Nephron progenitor cell (in vitro differentiated cells): ENCODE measurements around the gene FOXD3.

Experiments used
- DNase-seq: peaks from one replicate; pipeline ENCODE4 v3.0.0; 2021
- H3K27ac Mint-ChIP-seq: 2 replicates; pipeline ENCODE4 v1.8.0; 2021; ENCODE audit warnings: mild to moderate bottlenecking, moderate library complexity, mixed read lengths
- H3K27me3 Mint-ChIP-seq: 2 replicates; pipeline ENCODE4 v1.8.0; 2021; ENCODE audit warnings: mild to moderate bottlenecking, low read depth, mixed read lengths; ENCODE audit not compliant: poor library complexity
- H3K36me3 Mint-ChIP-seq: 2 replicates; pipeline ENCODE4 v1.8.0; 2021; ENCODE audit warnings: low read depth, mixed read lengths
- H3K4me1 Mint-ChIP-seq: 2 replicates; pipeline ENCODE4 v1.8.0; 2021; ENCODE audit warnings: mixed read lengths
- H3K4me3 Mint-ChIP-seq: 2 replicates; pipeline ENCODE4 v1.8.0; 2021; ENCODE audit warnings: mild to moderate bottlenecking, moderate library complexity, mixed read lengths
- H3K9me3 Mint-ChIP-seq: 2 replicates; pipeline ENCODE4 v1.8.0; 2021; ENCODE audit warnings: mild to moderate bottlenecking, moderate library complexity, mixed read lengths
- CTCF ChIP-seq: fragments of 200-600 bp; sonication (generic); IDR thresholded peaks from 2 replicates; pipeline ENCODE4 v1.5.0; 2021; ENCODE audit warnings: antibody characterized with exemption

Gene FOXD3

GRCh38 chr1:63326473-63327380 is 4.4 kb downstream of the FOXD3 start:
- H3K27ac Mint-ChIP-seq, result no peak overlapping the region

GRCh38 chr1:63327417-63328054 is 5.2 kb downstream of the FOXD3 start:
- peak; percentile 81 for TF ChIP-seq CTCF
- peaks cover 3% of the 10 kb centered on the region for H3K9me3 Mint-ChIP-seq
- peak; percentile 85 for DNase-seq
- H3K4me3 Mint-ChIP-seq, result peak overlapping the region; percentile 47
- peaks cover 18% of the 10 kb centered on the region for H3K4me1 Mint-ChIP-seq
- no peaks in the 10 kb centered on the region for H3K36me3 Mint-ChIP-seq
- peaks cover 95% of the 10 kb centered on the region for H3K27me3 Mint-ChIP-seq
- no peak overlapping the region for H3K27ac Mint-ChIP-seq

More at GRCh38 chr1:63326473-63327380, 4.4 kb downstream of the FOXD3 start:
- Mint-ChIP-seq H3K4me1 (peaks cover 20% of the 10 kb centered on the region), H3K36me3 (no peaks in the 10 kb centered on the region), H3K9me3 (peaks cover 3% of the 10 kb centered on the region), H3K4me3 (peak overlapping the region; percentile 47), H3K27me3 (peaks cover 95% of the 10 kb centered on the region)
- no peak for TF ChIP-seq CTCF
- peak; percentile 53 for DNase-seq

- Mint-ChIP-seq H3K4me1 (peaks cover 18% of the 10 kb centered on the region), H3K9me3 (peaks cover 3% of the 10 kb centered on the region), H3K36me3 (no peaks in the 10 kb centered on the region), H3K27me3 (peaks cover 95% of the 10 kb centered on the region), H3K27ac (no peak overlapping the region), H3K4me3 (no peak overlapping the region)
- DNase-seq, result no peak
- TF ChIP-seq CTCF, result no peak
Measured at GRCh38 chr1:63328122-63328521, 5.8 kb downstream of the FOXD3 start.

GRCh38 chr1:63328781-63329180 is 6.4 kb downstream of the FOXD3 start:
- peaks cover 96% of the 10 kb centered on the region for H3K27me3 Mint-ChIP-seq
- peaks cover 18% of the 10 kb centered on the region for H3K4me1 Mint-ChIP-seq
- H3K27ac Mint-ChIP-seq, result no peak overlapping the region
- no peak for DNase-seq
- peaks cover 3% of the 10 kb centered on the region for H3K9me3 Mint-ChIP-seq
- no peaks in the 10 kb centered on the region for H3K36me3 Mint-ChIP-seq
- no peak for TF ChIP-seq CTCF
- no peak overlapping the region for H3K4me3 Mint-ChIP-seq

- Mint-ChIP-seq H3K27me3 (peaks cover 100% of the 10 kb centered on the region), H3K4me3 (peak overlapping the region; percentile 59), H3K4me1 (peaks cover 18% of the 10 kb centered on the region), H3K9me3 (peaks cover 3% of the 10 kb centered on the region), H3K36me3 (no peaks in the 10 kb centered on the region), H3K27ac (no peak overlapping the region)
- no peak for DNase-seq
- no peak for TF ChIP-seq CTCF
Measured at GRCh38 chr1:63329621-63330330, 7.4 kb downstream of the FOXD3 start.
